NCI-H2196 (cell line): ENCODE measurements around the gene GUCA1A.
A peak's percentile ranks its signal among the peaks of the same experiment; 100 is the strongest.
"Not testable (repeated sequence)": the region's sequence is repeated elsewhere in the genome, so short reads cannot be mapped to it uniquely, and the experiment has no call there.

ENCODE experiments used
- DNase-seq: peaks from one replicate; lab custom pipeline; 2025; ENCODE audit not compliant: unreplicated experiment; lab: John Stamatoyannopoulos, UW

The GUCA1A gene

DNA sequence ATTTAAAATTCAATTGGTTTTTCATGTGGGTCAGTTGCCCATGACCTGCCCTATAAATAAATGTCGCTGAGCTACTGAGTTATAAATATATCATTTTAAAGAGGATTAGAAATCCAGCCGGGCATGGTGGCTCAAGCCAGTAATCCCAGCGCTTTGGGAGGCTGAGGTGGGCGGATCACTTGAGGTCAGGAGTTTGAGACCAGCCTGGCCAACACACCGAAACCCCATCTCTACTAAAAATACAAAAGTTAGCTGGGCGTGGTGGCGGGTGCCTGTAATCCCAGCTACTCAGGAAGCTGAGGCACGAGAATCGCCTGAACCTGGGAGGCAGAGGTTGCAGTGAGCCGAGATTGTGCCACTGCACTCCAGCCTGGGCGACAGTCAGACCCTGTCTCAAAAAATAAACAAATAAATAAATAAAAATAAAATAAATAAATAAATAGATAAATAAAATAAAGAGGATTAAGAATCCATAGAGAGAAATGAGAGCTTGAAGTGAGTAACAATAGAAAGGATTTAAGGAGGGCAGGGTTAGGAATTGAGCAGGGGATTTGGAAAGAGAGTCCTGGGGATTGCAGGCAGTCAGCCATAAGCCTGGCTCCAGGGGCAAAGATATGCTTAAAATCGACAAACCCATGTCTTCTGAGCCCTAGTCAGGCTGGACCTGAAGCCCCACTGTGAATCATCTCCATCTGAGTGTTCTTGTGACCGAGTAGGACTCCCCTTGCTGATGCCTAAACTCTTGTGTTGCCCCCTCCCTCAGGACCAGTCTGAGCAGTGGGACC, 29.2 kb downstream of the GUCA1A start:
- not testable (repeated sequence) for DNase-seq

DNA sequence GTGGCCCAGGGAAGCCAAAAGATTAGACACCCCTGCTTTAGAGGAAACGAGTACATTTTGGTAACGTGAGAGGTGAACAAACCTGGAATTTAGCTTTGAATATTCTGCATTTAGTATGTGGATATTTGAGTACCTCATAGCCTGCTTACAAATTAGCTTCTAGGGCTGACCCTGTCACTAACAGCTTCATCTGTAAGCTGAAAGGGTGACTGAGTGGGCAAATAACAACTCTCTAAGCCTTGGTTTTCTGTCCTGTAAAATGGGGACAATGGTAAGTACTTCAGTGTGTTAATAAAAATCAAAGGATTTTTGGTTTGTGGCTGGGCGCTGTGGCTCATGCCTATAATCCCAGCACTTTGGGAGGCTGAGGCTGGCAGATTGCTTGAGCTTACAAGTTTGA, 30.0 kb downstream of the GUCA1A start:
- DNase-seq: no peak

DNA sequence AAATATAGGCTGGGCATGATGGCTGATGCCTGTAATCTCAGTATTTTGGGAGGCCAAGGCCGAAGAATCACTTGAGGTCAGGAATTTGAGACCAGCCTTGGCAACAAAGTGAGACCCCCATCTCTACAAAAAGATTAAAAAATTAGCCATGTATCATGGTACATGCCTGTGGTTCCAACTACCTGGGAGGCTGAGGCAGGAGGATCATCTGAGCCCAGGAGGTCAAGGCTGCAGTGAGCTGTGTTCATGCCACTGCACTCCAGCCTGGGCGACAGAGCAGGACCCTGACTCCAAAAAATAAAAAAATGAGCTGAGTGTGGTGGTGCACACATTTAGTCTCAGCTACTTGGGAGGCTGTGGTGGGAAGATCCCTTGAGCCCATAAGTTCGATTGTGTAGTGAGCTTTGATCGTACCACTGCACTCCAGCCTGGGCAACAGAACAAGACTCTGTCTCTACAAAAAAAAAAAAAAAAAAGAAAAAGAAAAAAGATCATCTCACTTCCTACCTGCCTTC, 31.7 kb downstream of the GUCA1A start:
- DNase-seq: no peak

DNA sequence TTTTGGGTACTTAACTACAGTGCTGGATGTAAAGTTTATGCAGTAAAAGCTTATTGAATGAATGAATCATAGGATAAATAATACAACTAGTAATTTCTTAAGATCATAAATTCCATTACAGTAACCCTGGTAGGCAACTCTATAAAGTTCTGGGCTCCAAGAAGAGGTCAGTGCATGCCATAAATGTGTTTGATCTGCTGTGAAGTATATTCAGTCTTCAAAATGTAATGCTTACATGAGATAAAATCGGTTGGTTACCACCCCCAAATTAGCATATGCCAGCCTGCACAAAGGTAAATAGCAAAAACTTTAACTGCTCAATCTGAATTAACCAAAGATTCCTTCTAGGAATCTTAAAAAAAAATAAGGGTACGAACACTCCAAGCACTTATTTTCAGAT, 34.4 kb downstream of the GUCA1A start:
- not testable (repeated sequence) for DNase-seq

DNA sequence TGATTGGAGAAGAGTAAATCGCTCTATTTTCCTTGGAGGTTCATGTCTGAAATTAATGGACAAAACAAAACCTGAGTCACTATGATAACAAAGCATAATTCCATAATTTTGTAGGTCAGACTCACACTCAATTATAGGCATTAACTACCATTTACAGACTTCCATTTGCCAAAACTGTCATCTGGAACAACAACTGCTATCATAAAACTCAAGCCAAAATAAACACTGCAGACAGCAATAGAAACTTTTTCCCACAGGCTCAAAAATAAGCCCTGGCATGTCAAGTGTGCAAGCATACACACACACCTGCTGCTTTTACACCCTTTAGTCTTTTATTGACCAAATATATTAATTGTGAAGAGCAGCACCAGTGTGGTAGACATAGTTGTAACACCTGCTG, 37.4 kb downstream of the GUCA1A start:
- no peak for DNase-seq

DNA sequence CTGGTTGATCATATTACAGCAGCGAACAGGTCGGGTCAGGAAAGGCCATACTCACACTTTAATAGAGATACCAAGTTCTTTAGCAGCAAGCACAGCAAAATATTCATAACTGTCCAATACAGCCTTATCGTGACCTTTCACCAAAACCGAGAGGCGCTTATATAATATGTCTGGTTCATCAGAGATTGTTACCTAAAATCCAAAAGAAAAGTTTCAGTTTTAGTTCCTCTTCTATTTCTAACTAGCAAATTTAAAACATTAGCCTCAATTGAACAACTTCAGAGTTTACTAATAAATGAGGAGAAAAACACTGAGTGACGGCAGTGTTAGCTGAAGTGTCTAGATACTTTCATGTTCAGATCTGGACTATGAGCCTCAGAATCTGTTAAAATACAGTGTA, 38.6 kb downstream of the GUCA1A start:
- DNase-seq: no peak

DNA sequence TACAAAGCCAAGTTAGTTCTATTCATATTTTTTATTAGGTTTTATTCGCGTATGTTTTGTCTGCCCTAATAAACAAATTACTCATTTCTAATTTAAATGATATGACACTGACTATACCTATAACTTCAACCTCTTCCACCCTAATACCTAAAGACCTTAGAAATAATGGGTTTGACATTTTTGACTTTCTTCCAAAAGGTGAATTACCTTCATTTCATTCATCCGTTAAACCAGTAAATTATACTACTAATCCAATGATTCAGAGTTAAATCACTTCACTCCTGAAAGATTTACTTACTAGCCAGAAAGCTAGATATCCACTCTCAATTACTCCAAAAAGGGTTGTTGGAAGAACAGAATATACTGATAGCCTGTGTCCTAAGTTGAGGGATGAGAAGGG, 39.3 kb downstream of the GUCA1A start:
- no peak for DNase-seq

DNA sequence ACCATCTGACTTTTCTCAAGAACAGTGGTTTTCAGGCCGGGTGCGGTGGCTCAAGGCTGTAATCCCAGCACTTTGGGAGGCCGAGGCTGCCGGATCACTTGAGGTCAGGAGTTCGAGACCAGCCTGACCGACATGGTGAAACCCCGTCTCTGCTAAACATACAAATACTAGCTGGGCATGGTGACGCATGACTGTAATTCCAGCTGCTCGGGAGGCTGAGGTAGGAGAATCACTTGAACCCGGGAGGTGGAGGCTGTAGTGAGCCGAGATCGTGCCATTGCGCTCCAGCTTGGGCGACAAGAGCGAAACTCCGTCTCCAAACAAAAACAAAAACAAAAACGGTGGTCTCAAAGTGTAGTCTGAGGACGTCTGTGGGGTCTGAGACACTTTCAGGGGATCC, 43.3 kb downstream of the GUCA1A start:
- DNase-seq: not testable (repeated sequence)

DNA sequence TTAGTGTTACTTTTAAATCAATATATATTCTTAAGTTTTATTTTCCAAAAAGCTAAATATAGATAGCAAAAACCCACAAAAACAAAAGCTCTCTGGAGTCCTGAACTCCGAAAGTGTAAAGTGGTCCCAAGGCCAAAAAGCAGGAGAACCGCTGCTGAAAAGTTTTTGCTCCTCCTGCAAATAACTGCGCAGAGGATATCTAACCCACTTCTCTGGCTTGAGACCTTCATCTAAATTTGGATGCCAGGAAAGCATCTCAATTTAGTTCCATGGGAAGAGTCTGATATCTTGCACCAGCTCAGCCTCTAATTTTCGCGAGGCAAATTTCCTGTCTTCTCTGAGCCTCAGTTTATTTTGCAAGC, 44.0 kb downstream of the GUCA1A start:
- DNase-seq: no peak

DNA sequence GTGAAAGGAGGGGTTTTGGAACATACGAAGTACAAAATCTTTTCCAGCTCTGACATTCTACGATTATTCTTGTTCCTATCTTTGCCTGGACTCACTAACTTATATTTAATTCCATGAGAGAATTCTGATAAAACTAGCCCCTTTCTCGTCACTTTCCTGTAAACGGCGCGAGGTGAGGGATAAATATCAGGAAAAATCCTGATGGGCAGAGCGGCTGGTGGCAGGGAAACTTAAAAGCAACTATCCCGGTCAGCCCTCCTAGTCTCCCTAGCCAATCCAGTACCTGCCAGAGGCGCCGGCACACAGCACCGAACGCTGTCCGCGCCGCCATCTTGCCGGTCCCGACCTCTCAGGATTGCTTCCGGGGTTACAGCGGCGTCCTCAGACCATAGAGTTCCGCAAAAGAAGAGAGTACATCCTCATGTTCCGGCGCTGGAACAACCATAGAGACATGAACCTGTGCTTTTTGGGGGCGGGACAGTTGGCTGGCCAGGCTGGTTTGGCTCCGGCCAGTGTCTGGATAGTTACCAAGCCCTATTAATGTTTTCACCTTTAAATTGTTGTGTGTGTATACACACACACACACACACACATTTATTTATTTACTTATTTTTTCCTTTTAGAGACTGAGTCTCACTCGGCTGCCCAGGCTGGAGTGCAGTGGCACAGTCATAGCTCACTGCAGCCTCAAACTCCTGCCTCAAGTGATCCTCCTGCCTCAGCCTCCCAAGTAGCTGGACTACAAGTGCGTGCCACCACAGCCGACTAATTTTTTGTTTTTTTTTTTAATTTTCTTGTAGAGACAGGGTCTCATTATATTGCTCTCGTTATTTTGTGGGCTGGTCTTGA, 44.6 kb downstream of the GUCA1A start, which contains the start of gene MRPS10:
Gene MRPS10 (minus strand): TSS at position 343 of the 849 bp plus-strand sequence. CDS start 12 bp downstream, at position 331.
- DNase-seq: peak; percentile 94

DNA sequence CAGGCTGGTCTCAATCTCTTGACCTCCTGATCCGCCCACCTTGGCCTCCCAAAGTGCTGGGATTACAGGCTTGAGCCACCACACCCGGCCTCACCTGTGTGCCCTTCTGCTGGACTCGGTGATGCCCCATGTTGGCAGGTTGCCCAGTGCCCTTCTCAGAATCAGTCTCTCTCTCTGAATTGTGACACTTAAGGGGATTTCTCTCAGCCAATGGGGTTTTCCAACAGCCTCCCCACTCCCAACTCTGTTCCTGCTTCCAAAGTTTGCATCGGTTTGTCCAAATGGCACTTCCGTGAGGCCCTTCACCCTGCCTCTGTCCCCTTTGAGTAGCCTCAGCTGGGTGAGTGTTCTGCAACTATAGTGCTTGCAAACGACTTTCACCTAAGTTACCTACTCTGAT, 47.6 kb downstream of the GUCA1A start:
- no peak for DNase-seq

DNA sequence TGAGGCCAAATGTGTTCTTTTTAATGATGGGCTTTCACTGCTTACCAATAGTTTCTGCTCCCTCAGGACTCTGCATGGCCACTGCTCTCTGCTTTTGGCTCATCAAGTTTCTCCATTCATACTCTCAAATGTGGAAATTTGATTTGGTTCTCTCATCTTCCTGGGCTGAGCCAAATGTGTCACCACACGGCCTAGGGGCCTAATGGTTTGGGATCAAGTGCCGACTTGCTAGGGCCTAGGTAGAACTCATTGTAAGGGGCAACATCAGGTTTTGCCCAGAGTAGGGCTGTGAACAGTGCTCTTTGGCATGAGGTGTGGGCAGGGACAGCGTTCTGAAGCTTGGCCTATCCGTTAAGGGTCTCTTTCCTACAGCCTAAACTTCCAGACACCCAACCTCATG, 48.4 kb downstream of the GUCA1A start:
- DNase-seq: no peak

DNA sequence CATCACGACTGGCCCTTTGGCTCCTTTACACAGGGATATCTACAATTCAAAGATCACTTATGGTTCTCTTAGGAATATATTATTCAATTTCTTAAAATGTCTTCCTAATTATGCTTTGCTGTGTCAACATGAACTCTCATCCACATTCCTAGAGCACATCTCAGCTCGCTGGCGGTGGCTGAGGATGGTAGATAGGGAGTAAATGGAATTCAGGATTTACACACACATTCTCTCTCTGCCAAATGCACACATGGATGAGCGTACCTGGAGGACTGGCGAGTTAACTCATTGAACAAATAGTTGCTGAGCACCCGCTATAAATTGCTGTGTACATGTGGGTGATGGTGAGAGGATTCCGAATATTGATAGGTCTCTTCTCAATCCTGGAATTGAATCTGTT, 49.3 kb downstream of the GUCA1A start:
- no peak for DNase-seq

DNA sequence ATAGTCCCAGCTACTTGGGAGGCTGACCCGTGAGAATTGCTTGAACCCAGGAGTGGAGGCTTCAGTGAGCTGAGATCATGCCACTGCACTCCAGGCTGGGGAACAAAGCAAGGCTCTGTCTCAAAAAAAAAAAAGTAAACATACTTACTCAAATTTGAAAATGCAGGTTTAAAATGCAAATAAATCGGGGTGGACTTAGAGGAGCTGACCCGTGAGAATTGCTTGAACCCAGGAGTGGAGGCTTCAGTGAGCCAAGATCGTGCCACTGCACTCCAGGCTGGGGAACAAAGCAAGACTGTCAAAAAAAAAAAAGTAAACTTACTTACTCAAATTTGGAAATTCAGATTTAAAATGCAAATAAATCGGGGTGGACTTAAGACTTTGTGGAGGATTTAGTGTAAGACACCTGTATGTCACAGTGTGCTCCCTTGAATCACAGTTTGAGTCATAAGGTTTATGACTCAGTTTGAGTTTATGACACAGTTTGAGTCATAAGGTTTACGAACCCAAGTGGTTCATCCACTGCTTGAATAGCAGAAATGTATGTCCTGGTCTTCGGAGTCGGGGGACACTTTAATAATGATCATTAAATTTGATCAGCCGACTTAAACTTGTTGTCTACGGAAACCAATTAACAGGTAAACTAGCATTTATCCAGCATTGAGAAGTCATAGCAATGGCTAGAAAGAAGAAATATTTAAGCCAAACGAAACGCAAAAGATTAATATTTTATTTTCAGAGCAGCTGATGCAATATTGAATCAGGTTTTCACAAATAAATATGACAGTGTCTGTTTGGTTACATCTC, 51.3 kb downstream of the GUCA1A start:
- DNase-seq: no peak

DNA sequence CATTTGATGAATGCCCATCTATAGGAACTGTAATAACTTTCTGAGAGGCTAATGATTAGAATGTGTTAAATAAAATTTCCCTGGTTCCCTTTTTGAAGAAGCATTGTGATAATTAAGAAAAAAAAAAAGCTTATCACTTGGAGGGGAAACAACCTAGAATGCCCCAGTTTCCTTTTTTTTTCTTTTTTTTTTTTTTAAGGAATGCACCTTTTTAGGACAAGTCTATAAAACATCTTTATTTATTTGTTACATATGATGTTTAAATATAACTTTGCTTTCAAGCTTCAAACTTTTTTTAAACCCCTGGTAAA, 51.8 kb downstream of the GUCA1A start:
- no peak for DNase-seq

DNA sequence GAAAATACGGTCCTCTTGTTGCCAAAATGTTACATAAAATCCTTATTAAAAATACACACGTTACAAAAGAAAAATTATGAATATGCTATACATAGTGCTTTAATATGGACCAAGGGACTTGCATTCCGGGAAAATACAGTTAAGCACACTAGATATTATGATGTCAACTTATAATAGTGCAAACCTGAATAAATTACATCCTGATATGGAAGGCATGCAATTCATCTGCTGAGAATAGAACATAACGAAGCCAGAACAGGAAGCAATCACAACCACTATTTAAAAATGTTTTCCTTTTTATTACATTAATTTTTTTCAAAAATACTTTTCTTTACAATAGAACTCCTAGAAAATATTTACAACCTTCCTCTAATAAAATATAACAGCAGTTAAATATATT, 52.3 kb downstream of the GUCA1A start:
- DNase-seq: no peak

DNA sequence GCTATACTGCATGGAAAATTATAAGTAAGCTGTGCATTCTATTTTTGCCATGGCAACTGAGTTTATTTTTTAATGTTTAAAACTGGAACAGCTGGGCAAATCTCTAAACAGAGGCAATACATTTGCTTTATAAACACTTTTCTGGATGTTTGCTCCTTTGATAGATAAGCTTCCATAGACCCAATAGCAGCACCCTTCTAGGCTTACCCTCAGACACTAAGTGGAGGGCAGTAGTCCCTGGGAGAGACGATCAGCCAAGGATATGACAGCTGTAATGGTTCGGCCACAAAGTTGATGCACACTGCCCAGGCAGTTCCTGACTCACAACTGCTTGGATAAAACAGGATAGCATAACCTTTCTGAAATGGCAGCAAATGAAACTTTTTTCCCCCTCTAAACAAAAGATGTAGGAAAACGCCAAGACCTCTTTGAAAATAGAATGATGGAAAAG, 53.0 kb downstream of the GUCA1A start:
- DNase-seq: no peak

DNA sequence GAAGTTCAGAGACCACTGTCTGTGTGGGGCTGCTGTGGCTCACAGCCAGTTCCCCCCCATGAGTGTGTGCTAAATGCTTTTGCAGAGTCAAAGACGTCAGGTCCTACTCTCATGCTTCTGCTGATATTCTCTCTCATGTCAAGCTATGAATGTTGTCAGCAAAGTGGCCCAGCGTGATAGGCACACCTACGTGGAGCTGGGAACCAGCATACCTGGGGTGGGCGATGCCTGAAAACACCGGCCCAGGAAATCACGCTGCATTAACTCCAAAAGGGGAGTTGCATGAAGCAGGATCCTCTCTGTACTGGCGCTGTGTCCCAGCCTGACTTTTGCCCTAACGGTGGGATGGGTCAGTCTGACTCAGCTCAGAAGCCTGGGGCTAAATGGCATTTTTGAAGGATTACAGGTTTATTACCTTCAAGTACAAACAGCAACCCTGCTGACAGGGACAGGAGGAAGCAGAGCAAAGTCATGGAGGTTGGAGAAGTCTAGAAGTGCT, 53.5 kb downstream of the GUCA1A start:
- DNase-seq: no peak

DNA sequence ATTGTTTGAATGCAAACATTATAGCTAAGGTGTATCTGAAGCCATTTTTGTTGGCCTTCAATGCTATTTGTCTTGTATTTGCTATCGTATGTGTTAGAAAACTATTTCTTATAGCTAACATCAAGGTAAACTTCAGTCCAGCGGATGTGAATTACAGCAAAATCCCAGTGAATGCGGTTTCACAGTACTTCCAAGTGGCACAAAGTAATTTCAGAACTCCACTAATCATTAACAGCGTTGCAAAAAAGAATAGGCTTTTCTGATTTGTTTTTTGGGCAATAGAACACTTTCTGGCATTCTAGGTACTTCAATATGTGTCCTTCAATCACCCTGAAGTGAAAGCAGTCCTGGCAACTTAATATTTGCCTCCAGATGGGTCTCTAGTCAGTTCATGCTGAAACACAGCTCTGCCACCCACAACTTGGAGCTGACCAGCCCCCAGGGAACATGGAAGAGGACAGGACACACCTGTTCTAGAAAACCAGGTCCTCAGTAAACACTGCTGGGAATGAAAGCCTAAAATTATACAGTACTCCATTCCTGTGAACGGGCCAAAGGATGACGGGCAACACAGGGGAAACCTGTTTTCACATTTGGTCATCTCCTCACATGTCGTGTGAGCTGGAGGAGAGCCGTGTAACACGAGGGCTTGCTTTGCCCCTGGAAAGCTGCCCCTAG, 54.1 kb downstream of the GUCA1A start:
- no peak for DNase-seq

DNA sequence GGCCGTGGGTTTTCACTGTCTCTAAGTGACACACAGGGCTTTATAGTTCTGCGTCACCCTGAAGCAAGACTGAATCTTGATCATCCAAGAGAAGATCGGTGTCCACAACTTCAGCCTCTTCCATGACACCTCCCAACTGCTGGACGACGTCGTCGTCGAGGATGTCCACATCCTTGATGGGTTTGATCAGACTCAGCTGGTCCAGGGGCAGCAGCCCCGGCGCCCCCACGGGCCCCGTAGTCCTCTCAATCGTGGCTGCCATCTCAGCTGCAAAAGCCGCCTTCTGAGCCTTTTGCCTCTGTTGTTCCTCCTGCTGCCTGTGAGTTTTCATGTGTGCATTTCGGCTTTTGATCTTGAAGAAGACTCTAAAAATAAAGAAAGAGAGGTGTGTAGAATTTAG, 55.1 kb downstream of the GUCA1A start:
- no peak for DNase-seq
